Measurements from ENCODE around the gene ARSG. TPM values are rescaled to one million over a fixed set of nuclear protein-coding genes. Genes with fewer than 3 reads are reported as not detected.
A peak's percentile ranks its signal among the peaks of the same experiment; 100 is the strongest.

ARSG gene
- total and polyA plus RNA-seq, 2 of the 13 experiments (the other 11 are each of a cell fraction or from before 2014, with no cell fraction given) = 3.7 to 15.2 TPM

GRCh38 chr17:68247445-68248198 lies 43.7 kb upstream of the ARSG start, which contains the start of gene AMZ2 (continued):
- TF ChIP-seq REL (CRISPR knock-in tag; conservative IDR thresholded peaks at IDR 0.05) (peak; percentile 70), ZNF788 (CRISPR knock-in tag; IDR thresholded peaks at IDR 0.05; ENCODE audit: borderline replicate concordance) (peak; percentile 4; the same call in 1 of the 2 replicates), ONECUT2 (CRISPR knock-in tag; IDR thresholded peaks at IDR 0.05) (no peak), HINFP (CRISPR knock-in tag; IDR thresholded peaks at IDR 0.05; ENCODE audit: low read depth) (peak; percentile 83; the same call in 1 of the 2 replicates), HNF1A (IDR thresholded peaks at IDR 0.05; ENCODE audit: low read depth) (no peak), HNF1A (CRISPR knock-in tag; IDR thresholded peaks at IDR 0.05; ENCODE audit: borderline replicate concordance) (no peak), DNMT1 (CRISPR knock-in tag; IDR thresholded peaks at IDR 0.05) (0 out of 2 replicates have a peak, but pooled peaks have one; percentile 74), ZMAT3 (CRISPR knock-in tag; conservative IDR thresholded peaks at IDR 0.05) (peak; percentile 93; the same call in 1 of the 2 replicates), POLR2A (IDR thresholded peaks at IDR 0.05; ENCODE audit: insufficient read depth in 1 of 2, low read depth in 2 of 2, low read length in 2 of 2) (peak; percentile 90 to 93), HMG20B (CRISPR knock-in tag; conservative IDR thresholded peaks at IDR 0.05) (0 out of 2 replicates have a peak, but pooled peaks have one; percentile 8), ZNF569 (CRISPR knock-in tag; IDR thresholded peaks at IDR 0.05; ENCODE audit: borderline replicate concordance) (0 out of 2 replicates have a peak, but pooled peaks have one; percentile 95), ZSCAN29 (CRISPR knock-in tag; conservative IDR thresholded peaks at IDR 0.05) (no peak), REXO4 (CRISPR knock-in tag; IDR thresholded peaks at IDR 0.05; ENCODE audit: borderline replicate concordance) (peak; percentile 63; the same call in 1 of the 2 replicates), ZFP1 (CRISPR knock-in tag; IDR thresholded peaks at IDR 0.05) (peak; percentile 61; the same call in 1 of the 2 replicates), ZNF224 (CRISPR knock-in tag; IDR thresholded peaks at IDR 0.05) (0 out of 2 replicates have a peak, but pooled peaks have one; percentile 64), FOXK2 (IDR thresholded peaks at IDR 0.05) (no peak), ZNF75D (CRISPR knock-in tag; IDR thresholded peaks at IDR 0.05; ENCODE audit: borderline replicate concordance) (no peak), ZNF354B (CRISPR knock-in tag; IDR thresholded peaks at IDR 0.05) (0 out of 2 replicates have a peak, but pooled peaks have one; percentile 36), ZNF12 (CRISPR knock-in tag; IDR thresholded peaks at IDR 0.05) (peak; percentile 56)
- TF ChIP-seq, protein P1, sequence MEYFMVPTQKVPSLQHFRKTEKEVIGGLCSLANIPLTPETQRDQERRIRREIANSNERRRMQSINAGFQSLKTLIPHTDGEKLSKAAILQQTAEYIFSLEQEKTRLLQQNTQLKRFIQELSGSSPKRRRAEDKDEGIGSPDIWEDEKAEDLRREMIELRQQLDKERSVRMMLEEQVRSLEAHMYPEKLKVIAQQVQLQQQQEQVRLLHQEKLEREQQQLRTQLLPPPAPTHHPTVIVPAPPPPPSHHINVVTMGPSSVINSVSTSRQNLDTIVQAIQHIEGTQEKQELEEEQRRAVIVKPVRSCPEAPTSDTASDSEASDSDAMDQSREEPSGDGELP (IDR thresholded peaks at IDR 0.05; ENCODE audit: borderline replicate concordance, low read depth) = peak; percentile 54; the same call in 1 of the 2 replicates
- TF ChIP-seq, protein P2, sequence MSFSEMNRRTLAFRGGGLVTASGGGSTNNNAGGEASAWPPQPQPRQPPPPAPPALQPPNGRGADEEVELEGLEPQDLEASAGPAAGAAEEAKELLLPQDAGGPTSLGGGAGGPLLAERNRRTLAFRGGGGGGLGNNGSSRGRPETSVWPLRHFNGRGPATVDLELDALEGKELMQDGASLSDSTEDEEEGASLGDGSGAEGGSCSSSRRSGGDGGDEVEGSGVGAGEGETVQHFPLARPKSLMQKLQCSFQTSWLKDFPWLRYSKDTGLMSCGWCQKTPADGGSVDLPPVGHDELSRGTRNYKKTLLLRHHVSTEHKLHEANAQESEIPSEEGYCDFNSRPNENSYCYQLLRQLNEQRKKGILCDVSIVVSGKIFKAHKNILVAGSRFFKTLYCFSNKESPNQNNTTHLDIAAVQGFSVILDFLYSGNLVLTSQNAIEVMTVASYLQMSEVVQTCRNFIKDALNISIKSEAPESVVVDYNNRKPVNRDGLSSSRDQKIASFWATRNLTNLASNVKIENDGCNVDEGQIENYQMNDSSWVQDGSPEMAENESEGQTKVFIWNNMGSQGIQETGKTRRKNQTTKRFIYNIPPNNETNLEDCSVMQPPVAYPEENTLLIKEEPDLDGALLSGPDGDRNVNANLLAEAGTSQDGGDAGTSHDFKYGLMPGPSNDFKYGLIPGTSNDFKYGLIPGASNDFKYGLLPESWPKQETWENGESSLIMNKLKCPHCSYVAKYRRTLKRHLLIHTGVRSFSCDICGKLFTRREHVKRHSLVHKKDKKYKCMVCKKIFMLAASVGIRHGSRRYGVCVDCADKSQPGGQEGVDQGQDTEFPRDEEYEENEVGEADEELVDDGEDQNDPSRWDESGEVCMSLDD (CRISPR knock-in tag; IDR thresholded peaks at IDR 0.05; ENCODE audit: borderline replicate concordance) = 0 out of 2 replicates have a peak, but pooled peaks have one; percentile 40
